ENCODE measurements around the gene VIPR2.
"Not testable (repeated sequence)": the region's sequence is repeated elsewhere in the genome, so short reads cannot be mapped to it uniquely, and the experiment has no call there.

The VIPR2 gene

DNA sequence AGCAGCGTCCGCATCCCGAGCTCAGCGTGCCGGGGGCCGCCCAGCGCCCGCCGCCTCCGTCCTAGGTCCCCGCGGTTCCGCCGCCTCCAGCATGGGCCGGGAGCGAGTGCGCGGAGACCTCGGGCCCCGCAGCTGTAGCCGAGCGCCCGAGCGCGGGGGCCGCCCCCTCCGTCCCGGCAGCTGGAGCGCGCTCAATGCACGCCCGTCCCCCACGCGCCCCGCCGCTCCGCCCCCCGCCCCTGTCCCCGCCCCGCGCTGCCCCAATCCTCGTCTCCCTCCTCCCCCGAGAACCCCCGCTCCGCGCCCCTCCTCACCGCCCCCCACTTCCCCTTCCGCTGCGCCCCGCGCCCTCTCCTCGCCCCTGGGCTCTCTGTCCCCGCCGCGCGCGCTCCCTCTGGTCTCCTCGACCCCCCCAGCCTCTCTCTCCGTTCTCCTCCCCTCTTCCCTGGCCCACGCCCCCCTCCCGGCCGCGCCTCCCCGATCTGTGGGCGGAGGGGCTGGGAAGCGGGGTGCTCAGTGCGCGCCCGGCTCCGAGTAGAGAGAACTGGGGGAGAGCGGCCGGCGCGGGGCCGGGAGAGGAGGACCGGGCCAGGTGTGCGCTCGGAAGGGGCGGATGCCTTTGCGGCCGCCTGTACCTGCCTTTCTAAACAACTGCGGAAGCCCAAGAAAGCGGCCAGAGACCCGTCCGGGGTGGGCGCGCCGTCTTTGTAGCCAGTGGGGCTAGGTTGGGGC, at the start of gene VIPR2:
Gene VIPR2 (minus strand): TSS at position 110 of the 732 bp plus-strand sequence. CDS start 96 bp downstream, at position 14.
- DNase-seq = no peak

DNA sequence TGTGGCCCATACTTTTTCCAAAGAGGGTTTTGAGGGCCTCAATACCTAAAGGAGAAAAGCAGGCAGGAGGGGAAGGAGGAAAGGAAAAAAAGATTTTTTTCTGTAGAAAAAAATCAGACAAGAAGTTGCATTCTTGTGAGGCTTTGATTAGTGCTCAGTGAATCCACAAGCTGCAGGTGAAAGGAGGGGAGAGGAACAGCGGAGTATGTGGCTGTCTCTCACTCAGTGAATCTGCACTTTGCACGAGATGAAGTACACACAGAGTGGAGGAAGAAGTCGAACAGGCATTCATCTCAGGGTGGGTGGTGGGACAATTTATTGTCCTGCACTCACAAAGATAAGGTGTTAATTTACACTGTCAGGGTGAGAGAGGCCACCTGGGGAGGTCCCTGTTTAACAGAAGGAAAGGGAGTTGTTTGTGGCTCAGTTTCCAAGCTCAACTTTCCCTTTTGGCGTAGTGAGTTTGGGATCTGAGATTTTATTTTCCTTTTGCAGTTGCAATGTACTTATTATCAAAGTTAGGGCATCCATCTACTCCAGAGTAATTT, 49.0 kb upstream of the VIPR2 start:
- DNase-seq = no peak

GRCh38 chr7:159192725-159193453, 48.2 kb upstream of the VIPR2 start:
- DNase-seq = no peak

- no peak for DNase-seq
These were observed 47.3 kb upstream of the VIPR2 start for GRCh38 chr7:159192013-159192412.

GRCh38 chr7:159191236-159191635, 46.6 kb upstream of the VIPR2 start:
- no peak for DNase-seq

- no peak for DNase-seq
These were observed 43.3 kb upstream of the VIPR2 start for GRCh38 chr7:159188011-159188410.

DNA sequence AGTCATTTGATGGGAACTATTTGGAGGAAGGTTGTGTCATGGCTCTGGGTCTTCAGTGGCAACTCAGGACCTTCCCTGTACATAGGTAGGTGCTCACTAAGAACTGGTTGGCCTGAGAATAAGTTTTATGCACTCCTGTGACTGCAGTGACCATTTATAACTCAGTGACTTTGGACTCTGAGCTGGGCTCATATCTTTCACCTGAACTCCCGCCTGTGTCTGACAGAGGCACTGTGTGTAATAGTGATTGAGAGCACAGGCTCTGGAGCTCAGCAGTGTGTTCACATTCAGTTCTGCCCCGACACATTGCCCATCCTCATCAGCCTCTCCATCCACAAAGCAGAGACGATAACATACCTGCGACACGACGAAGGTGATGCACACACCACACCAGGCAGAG, 34.6 kb upstream of the VIPR2 start:
- no peak for DNase-seq

- DNase-seq = no peak
These were observed 32.8 kb upstream of the VIPR2 start for GRCh38 chr7:159177284-159177953.

DNA sequence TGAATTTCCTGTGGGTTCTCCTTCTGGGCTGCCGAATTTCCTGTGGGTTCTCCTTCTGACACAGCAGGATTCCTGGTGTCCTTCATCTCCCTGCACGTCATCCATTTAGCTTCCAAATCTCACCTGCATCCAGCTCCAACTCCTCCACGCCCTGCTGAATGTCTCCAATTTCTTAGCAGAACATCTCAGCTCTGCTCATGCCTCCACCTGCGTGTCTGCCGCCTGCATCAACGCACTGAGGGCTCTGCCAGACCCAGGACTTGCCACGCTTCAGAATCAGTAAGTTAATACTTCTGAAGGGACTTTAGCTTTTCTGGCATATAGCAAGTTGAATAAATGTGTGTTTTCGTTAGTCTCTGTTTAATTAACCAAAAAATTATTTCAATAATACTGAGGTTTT, 31.1 kb upstream of the VIPR2 start:
- DNase-seq = no peak

- DNase-seq = not testable (repeated sequence)
These were observed 30.4 kb upstream of the VIPR2 start for GRCh38 chr7:159175100-159175499.

DNA sequence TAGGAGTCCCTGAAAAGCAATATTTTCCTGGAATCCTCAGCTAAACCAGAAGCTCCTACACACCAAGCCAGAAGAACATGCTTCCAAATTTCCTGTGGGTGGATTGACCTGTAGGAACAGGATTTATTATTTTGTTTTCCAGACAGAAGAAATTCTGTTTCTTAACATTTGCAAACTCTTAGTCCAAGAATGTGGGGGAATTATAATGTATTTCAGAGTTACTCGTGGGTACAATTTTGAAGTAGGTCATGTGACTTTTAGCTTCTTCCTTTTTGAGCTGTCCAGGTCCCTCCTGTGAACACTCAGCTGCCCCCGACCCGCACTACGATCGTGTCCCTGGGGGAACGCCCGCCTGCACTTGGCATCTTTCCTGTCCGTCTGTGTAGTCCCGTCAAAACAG, 27.7 kb upstream of the VIPR2 start:
- no peak for DNase-seq

- DNase-seq = no peak
These were observed 24.7 kb upstream of the VIPR2 start for GRCh38 chr7:159169391-159169790.

GRCh38 chr7:159167139-159167538, 22.5 kb upstream of the VIPR2 start:
- DNase-seq = no peak

DNA sequence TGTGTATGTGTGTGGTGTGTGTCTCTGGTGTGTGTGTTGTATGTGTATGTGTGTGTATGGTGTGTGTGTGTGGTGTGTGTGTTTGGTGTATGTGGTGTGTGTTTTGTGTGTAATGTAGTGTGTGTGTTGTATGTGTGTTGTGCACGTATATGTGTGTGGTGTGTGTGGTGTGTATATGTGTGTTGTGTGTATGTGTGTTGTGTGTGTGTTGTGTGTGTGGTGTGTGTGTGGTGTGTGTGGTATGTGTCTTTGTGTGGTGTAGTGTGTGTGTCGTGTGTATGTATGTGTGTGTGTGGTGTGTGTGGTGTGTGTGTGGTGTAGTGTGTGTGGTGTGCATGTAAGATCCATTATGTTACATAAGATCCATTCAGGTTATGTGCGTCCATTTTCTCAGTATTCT, 21.9 kb upstream of the VIPR2 start:
- DNase-seq = no peak

DNA sequence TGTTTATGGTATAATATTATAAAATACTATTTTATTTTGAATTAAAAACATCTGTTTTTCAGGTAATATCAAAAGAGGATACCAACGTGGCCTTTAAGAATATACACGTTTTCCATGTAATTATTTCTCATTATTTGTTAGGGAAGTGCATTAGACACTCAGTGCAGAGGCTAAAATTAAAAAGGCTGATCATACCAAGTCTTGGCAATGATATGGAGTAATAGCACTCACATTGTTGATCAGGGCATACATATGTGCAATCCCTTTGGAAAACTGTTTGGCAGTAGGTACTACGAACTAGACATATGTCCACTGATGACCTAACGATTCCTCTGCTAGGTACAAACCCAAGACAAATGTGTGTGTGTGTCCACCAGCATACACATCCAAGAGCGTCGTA, 20.7 kb upstream of the VIPR2 start:
- no peak for DNase-seq

- DNase-seq = not testable (repeated sequence)
These were observed 19.1 kb upstream of the VIPR2 start for GRCh38 chr7:159163703-159164301.

GRCh38 chr7:159162050-159162626, 17.5 kb upstream of the VIPR2 start:
- not testable (repeated sequence) for DNase-seq

- DNase-seq = no peak
These were observed 15.8 kb upstream of the VIPR2 start for GRCh38 chr7:159160450-159160849.

DNA sequence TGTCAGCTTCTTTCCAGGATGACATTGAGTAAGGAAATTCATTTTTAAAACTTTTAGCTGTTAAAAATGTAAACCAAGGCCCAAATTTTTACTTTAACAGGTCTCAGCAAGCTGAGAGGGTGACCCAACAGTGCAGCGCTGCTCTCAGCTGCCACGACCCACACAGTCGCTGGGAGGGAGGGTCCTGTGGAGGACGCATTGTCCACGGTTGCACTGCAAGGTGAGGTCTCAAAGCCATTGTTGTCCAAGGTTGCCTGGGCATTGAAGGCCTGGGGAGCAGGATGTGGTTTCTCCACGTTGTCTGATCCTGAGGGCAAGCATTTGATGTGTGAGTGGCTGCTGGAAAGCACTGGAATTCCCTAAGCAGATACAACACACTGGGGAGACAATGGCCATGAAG, 15.1 kb upstream of the VIPR2 start:
- DNase-seq = no peak

DNA sequence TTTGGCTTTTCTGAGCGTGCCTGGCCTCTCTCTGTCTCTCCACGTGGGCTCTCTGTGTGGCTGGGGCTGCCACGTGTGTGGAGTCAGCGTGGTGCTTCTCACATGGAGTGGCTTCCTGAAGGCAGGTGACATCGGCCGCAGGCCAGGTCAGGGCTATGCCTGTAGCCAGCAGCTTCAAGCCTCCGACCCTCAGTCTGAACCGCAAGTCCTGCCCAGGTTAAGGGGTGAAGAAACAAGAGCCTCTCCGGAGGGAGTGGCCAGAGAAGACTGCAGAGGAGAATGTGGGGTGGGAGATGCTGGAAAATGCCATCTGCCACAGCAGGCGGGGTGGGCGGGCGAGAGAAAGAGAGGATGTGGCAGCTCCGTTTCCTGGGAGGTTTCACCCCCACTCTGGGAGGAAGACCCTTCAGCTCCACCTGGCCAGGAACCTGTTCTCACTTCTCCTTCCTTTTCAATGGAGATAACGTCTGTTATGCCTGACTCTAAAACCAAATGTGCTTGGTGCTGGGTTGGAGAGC, 14.3 kb upstream of the VIPR2 start:
- no peak for DNase-seq

DNA sequence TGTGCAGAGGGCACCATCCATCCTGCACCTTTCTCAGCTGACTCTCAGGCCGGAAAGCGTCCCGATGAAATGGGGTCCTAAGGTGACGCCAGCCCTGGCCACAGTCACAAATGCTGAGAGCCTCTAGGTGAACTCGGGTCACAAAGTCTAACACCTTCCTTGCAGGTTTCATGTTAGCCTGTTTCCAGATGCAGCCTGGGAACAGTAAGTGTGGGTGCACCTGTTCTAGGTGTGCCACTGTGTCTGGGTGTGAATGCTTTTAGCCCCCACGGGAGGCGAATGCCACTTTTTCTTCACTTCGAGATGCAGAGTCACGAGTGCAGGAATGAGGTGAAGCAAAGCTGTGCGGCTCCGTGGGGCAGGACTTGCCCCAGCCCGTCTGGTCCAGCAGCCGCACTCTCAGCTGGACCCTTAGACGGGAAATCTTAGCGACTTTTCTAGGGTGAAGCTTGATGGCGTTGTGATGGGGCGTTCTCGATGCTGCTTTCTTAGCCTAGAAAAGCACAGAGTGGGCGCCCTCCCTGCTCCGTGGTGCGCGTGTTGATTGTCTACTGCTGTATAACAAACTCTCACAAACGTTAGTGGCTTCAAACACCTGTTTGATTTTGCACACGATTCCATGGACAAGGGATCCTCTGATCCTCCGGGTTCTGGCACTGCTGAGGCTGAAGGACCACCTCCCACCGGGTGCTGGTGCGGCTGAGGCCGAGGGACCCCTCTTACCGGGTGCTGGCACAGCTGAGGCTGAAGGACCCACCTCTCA, 13.6 kb upstream of the VIPR2 start:
- no peak for DNase-seq

DNA sequence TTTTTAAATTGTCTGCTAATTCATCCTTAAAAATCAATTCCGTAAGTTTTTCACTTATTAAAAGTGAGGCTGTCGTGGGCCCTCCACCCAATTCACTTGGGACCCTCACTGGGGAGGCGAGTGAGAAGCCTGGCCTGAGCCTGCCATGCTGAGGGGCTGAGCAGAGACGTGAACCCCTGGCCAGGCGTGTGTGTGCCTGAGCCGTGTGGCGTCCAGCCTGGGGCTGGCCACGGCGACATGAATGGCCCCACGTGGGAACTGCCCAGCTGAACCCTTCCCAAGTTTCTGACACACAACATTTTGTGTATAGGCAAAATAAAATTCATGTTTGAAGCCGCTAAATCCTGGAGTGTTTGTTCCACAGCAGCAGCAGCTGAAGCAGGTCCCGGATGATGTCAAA, 13.0 kb upstream of the VIPR2 start:
- DNase-seq = no peak

All from GOT3 (cell line).